Coronary artery (tissue), 2 donors: ENCODE measurements around the gene XXYLT1.

Experiments
- DNase-seq: peaks from one replicate; pipeline ENCODE4 v3.0.0-alpha.2; 2017; ENCODE audit warnings: low spot score
- H3K27ac ChIP-seq, 2 donors: fragments of 200-600 bp; sonication (generic); one replicate each; pipeline ENCODE4 v1.5.1; 2016 to 2019
- H3K4me3 ChIP-seq: fragments of 200-600 bp; sonication (generic); 2 replicates; pipeline ENCODE4 v1.5.1; 2016; ENCODE audit warnings: mild to moderate bottlenecking, moderate library complexity
- TF ChIP-seq, protein P1 (sequence below): fragments of 200-600 bp; sonication (generic); IDR thresholded peaks from one replicate; pipeline ENCODE4 v1.5.1; 2019; ENCODE audit warnings: antibody characterized with exemption

The XXYLT1 gene

DNA sequence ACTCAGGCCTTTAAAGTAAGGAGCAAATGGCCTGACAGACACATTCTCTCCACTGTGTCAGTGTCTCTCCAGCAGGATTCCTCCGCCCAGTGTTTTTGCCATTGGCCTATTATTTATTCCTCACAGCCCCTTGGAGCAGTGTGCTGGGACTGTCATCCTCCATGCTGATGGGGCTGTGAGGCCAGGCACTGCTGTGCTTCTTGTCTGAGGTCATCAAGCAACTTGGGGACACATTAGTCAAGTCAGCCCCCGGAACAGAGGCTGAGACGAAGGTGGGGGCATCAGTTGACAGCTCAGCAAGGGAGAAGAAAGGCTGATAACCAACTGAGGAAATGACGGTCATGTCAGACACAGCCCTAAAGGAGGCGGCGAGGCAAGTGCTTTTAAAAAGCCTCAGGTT, 67.4 kb downstream of the XXYLT1 start:
- no peak for DNase-seq
- Histone ChIP-seq H3K4me3 (no peak overlapping the region), H3K27ac (no peak overlapping the region)
- TF ChIP-seq, protein P1, sequence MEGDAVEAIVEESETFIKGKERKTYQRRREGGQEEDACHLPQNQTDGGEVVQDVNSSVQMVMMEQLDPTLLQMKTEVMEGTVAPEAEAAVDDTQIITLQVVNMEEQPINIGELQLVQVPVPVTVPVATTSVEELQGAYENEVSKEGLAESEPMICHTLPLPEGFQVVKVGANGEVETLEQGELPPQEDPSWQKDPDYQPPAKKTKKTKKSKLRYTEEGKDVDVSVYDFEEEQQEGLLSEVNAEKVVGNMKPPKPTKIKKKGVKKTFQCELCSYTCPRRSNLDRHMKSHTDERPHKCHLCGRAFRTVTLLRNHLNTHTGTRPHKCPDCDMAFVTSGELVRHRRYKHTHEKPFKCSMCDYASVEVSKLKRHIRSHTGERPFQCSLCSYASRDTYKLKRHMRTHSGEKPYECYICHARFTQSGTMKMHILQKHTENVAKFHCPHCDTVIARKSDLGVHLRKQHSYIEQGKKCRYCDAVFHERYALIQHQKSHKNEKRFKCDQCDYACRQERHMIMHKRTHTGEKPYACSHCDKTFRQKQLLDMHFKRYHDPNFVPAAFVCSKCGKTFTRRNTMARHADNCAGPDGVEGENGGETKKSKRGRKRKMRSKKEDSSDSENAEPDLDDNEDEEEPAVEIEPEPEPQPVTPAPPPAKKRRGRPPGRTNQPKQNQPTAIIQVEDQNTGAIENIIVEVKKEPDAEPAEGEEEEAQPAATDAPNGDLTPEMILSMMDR = no peak

DNA sequence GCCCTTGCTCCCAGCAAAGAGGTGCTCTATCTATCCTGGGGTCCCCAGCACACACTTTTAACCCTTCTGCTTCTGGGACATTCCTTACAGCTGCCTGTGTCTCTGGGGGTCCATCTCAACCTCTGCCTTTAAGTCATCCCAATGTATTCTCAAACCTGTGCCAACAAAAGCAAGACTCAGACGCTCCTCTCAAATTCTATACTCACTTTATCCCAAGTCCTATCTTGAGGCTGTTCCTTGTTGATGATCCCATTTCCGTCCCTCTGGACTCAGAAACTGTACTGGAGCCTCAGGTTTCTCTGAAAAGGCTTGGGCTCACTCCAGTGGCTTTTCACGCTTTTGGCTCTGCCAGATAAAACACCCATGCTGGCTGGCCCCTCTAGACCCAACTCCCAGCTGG, 69.7 kb downstream of the XXYLT1 start:
- no peak overlapping the region for H3K4me3 ChIP-seq
- DNase-seq = no peak
- H3K27ac ChIP-seq = no peak overlapping the region
- TF ChIP-seq, protein P1 = no peak

DNA sequence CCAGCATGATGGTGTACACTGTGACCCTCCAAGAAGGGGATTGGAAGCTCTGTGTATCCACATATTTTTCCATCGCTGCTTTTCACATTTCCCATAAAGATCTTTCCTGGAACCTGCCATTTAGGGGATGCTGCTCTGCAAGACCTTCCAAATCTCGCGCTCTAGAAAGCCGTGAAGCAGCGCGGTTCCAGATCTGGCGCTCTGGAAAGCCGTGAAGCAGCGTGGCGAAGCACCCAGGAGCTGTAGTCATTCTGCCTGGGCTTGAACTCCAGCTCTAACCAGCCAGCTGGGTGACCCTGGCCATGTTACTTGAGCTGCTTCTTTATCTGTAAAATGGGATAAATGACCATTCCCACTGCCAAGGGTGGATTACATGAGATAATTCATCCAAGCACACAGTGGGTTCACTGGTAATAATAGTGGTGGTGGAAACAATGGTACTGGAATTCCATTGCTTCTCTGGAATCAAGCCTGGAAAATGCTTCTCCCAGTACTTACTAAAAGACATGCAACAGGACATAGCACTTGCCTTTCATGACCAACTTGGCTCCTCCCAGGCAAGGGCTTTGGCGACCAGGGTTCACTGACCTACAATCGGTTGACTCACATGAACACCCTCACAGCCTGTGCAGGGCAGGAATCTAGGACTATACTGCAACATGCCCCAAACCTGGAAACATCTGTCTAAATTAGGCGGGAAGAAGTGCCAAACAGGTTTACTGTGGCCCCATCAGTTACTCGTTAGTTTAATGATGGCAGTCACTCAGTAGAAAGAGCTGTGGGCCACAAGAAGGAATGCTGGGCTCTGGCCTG, 70.7 kb downstream of the XXYLT1 start:
- Histone ChIP-seq H3K27ac (no peak overlapping the region), H3K4me3 (no peak overlapping the region)
- no peak for DNase-seq
- TF ChIP-seq, protein P1 = no peak

DNA sequence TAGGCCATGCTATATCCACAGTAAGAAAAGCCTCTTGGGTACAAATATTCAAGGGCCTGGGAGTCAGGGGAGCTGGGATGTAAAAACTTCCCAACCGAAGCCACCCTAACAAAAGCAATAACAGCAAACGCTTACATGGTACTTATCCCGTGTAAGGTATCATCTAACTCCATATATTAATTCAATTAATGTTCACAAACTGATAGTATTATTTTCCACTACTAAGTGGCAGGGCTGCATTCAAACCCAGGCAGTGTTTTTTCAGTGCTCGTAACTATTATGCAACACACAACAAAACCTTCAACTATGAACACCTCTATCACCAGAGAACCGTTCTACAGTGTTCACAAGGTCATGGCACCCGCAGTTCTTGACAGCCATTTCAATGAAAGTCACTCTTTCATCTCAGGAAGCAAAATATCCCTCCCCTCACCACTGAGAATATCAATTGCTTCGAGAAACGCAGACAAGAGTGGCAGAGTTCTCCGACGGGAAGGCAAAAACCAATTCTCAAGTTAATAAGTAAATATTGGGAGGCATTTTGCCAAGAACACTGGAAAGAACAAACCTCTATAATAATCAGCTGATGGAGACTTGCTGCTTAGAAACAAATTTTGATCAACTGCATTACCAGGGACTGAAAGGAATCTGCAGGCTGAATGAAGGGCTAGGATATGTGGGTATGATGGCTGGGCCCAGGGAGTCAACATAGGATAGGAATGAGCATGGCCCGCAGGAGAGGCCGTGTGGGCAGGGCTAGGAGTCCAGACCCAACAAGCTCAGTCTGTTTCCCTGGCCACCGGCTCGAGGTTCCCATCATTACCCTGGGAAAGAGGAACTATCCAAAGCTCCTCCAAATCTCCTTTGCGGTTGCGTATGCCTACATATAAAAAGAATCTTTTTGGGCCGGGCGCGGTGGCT, 72.3 kb downstream of the XXYLT1 start:
- no peak overlapping the region for H3K4me3 ChIP-seq
- no peak for DNase-seq
- H3K27ac ChIP-seq = no peak overlapping the region
- TF ChIP-seq, protein P1 = no peak

DNA sequence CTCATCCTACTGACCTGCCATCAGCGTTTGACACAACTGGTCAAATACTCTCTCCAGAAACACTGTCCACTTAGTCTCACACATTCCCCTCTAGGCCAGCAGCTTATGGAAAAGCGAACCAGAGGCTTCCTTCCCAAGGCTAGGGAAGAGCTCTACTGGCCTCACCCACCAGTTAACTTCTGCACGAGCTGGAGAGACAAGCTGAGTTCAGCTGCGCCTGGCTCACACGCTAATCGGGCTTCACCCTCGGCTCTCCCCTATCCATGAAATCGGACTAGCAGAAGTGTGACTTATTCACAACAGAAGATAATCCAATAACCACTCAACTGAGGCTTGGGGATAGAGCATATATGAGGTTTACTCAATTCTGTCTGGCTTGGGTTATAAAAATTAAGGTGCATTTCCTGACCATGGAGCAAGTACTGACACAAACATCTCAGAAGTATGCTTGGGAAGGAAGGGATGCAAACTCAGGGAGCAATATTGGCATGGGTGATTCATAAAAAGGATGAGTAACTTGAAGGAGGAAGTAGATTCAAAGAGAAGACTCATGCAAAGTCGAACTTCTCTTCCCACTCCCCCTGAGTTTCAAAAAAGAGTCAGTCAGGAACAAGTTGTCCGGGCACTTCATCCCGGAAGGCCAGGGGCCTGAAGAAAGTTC, 73.1 kb downstream of the XXYLT1 start:
- no peak for DNase-seq
- no peak overlapping the region for H3K4me3 ChIP-seq
- TF ChIP-seq, protein P1 = no peak
- no peak overlapping the region for H3K27ac ChIP-seq

DNA sequence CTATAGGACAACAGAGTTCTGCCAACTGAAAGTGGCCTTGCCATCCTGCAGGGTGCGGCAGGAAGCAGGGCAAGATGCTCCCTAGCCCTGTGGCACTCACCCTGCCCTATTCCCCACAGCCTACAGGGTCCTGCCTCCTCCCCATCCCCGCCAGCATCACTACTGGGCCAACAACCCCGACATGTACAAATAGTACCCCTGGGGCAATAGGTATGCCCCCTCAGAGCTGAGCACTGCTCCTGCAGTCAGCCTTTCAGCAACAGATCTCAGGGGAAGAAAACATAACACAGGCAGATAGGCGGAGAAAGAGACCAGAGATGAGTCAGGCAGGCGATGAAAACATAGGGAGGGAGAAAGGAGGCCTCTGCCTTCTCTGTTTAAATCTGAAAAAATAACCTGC, 74.7 kb downstream of the XXYLT1 start:
- no peak overlapping the region for H3K27ac ChIP-seq
- DNase-seq = no peak
- TF ChIP-seq, protein P1 = no peak
- no peak overlapping the region for H3K4me3 ChIP-seq
